ENCODE measurements around the gene UCHL1. TPM values are rescaled to one million over a fixed set of nuclear protein-coding genes. Genes with fewer than 3 reads are reported as not detected.

Gene UCHL1
- total and polyA plus RNA-seq, 2 experiments from 2014 or later = 111 to 158 TPM

DNA sequence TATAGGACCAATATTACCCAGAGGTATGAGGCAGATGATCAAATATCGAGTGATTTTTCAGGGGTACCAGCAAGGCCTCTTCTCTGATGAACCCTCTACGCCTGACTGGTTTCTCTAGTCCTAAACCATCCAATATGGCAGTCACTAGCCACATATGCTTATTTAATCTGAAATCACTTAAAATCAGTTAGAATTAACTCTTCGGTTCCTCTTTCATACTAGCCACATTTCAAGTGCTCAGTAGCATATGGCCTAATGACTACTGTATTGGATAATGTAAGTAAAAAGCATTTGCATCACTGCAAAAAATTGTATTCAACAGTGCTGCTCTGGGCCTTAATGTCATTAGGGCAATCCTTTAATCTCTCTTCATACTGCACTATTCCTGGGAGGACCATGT is 38.0 kb upstream of the UCHL1 start:
- Histone ChIP-seq H3K79me2 (peaks cover 2% of the 10 kb centered on the region), H3K27ac (no peak overlapping the region), H3K36me3 (replicated peaks; ENCODE audit: insufficient read depth, low read depth) (no peaks in the 10 kb centered on the region), H3K27me3 (no peaks in the 10 kb centered on the region), H3K4me1 (ENCODE audit: insufficient read depth) (peaks cover 13% of the 10 kb centered on the region), H3K9me2 (replicated peaks; ENCODE audit: insufficient read depth) (no peaks in the 10 kb centered on the region), H4K20me1 (ENCODE audit: insufficient read depth, poor library complexity, severe bottlenecking) (no peaks in the 10 kb centered on the region), H2AFZ (no peak overlapping the region), H3K4me3 (no peak overlapping the region), H3K4me2 (no peak overlapping the region), H3K9me3 (ENCODE audit: low read depth) (no peaks in the 10 kb centered on the region)
- DNase-seq (ENCODE audit: low spot score) = no peak
- TF ChIP-seq EZH2phosphoT487 (IDR thresholded peaks at IDR 0.05; ENCODE audit: low read depth, severe bottlenecking, unreplicated experiment) = no peak
- TF ChIP-seq, protein P1, sequence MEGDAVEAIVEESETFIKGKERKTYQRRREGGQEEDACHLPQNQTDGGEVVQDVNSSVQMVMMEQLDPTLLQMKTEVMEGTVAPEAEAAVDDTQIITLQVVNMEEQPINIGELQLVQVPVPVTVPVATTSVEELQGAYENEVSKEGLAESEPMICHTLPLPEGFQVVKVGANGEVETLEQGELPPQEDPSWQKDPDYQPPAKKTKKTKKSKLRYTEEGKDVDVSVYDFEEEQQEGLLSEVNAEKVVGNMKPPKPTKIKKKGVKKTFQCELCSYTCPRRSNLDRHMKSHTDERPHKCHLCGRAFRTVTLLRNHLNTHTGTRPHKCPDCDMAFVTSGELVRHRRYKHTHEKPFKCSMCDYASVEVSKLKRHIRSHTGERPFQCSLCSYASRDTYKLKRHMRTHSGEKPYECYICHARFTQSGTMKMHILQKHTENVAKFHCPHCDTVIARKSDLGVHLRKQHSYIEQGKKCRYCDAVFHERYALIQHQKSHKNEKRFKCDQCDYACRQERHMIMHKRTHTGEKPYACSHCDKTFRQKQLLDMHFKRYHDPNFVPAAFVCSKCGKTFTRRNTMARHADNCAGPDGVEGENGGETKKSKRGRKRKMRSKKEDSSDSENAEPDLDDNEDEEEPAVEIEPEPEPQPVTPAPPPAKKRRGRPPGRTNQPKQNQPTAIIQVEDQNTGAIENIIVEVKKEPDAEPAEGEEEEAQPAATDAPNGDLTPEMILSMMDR (IDR thresholded peaks at IDR 0.05; ENCODE audit: poor library complexity) = no peak
- TF ChIP-seq EZH2 (IDR thresholded peaks at IDR 0.05; ENCODE audit: borderline replicate concordance) = no peak
- WGBS (ENCODE audit: low lambda C conversion rate, missing lambda C conversion rate) = 96% methylated on average over 3 of the region's 3 CpGs

DNA sequence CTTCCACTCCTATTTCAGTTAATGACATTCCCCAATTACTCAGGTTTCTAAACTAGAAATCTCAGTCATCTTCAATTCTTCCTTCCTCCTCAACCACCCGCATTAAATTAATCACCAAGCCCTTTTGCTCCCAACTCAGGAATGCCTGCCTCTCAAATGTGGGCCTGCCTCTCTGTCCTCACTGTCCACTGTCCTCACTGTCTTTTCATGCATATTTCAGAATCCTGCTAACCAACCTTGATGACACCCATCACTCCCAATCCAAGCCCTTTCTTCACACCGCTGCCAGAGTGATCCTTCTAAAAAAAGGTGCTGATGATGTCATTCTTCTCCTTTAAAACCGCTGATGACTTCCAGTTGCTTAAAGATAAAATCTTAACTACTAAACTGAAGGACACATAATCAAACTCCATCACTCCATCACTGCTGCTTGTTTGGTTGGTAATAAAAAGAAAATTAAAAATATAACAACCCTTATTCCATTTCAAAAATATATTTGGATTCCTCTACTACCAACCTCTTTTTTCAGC is 37.2 kb upstream of the UCHL1 start:
- Histone ChIP-seq H3K27ac (no peak overlapping the region), H3K36me3 (replicated peaks; ENCODE audit: insufficient read depth, low read depth) (no peaks in the 10 kb centered on the region), H3K4me2 (no peak overlapping the region), H3K27me3 (no peaks in the 10 kb centered on the region), H3K79me2 (no peaks in the 10 kb centered on the region), H2AFZ (no peak overlapping the region), H3K4me1 (ENCODE audit: insufficient read depth) (peaks cover 13% of the 10 kb centered on the region), H3K4me3 (no peak overlapping the region), H3K9me2 (replicated peaks; ENCODE audit: insufficient read depth) (no peaks in the 10 kb centered on the region), H3K9me3 (ENCODE audit: low read depth) (no peaks in the 10 kb centered on the region), H4K20me1 (ENCODE audit: insufficient read depth, poor library complexity, severe bottlenecking) (no peaks in the 10 kb centered on the region)
- DNase-seq (ENCODE audit: low spot score) = no peak
- TF ChIP-seq EZH2 (IDR thresholded peaks at IDR 0.05; ENCODE audit: borderline replicate concordance) = no peak
- TF ChIP-seq, protein P1 (IDR thresholded peaks at IDR 0.05; ENCODE audit: poor library complexity) = no peak
- 83% methylated on average over 3 of the region's 3 CpGs for WGBS (ENCODE audit: low lambda C conversion rate, missing lambda C conversion rate)

DNA sequence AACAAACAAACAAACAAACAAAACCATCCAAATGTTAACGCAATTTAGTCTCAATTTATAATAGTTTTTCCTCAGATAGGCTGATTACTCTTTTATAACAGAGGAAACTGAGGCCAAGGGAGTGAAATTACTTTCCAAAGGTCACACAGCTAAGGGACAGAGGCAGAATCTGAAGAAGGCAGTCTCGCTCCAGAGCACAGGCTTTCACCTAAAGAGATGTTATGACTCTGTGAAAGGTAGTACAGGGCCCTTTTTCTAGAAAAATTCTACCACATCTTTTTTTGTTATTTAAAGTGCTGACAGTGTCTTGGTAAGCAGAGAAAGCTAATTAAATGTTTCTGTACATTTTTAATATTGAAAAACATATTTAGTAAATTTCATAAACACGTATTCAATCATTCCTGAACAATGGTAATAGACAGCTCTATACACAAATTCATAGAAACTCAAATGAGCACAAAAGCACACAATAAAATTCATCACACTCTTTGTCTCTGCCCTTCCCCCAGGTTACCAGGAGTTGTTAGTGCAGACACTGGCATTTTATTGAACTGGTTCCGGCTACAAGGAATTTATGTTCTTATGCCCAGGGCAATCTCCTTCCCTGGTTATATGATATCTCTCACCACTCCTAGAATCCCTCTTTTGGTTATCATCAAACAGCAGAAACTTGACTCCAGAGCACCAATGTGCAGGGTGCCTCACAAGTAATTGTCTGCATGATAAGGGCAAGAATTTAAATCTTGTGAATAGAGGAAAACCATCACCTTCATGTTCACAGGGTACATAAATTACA is 34.7 kb upstream of the UCHL1 start:
- Histone ChIP-seq H3K36me3 (replicated peaks; ENCODE audit: insufficient read depth, low read depth) (no peaks in the 10 kb centered on the region), H3K4me3 (no peak overlapping the region), H3K4me1 (ENCODE audit: insufficient read depth) (peaks cover 3% of the 10 kb centered on the region), H3K4me2 (no peak overlapping the region), H3K9me3 (ENCODE audit: low read depth) (no peaks in the 10 kb centered on the region), H4K20me1 (ENCODE audit: insufficient read depth, poor library complexity, severe bottlenecking) (no peaks in the 10 kb centered on the region), H3K27me3 (no peaks in the 10 kb centered on the region), H3K27ac (no peak overlapping the region), H3K9me2 (replicated peaks; ENCODE audit: insufficient read depth) (no peaks in the 10 kb centered on the region), H3K79me2 (no peaks in the 10 kb centered on the region), H2AFZ (no peak overlapping the region)
- no peak for DNase-seq (ENCODE audit: low spot score)
- TF ChIP-seq EZH2 (IDR thresholded peaks at IDR 0.05; ENCODE audit: borderline replicate concordance) (no peak), EZH2phosphoT487 (IDR thresholded peaks at IDR 0.05; ENCODE audit: low read depth, severe bottlenecking, unreplicated experiment) (no peak)
- TF ChIP-seq, protein P1 (IDR thresholded peaks at IDR 0.05; ENCODE audit: poor library complexity) = no peak
- 76% methylated on average over 4 of the region's 4 CpGs for WGBS (ENCODE audit: low lambda C conversion rate, missing lambda C conversion rate)

Data from hepatocyte (in vitro differentiated cells).